Calu3 (cell line): ENCODE results near the gene ADAMTS7. TPM values are rescaled to one million over a fixed set of nuclear protein-coding genes. Genes with fewer than 3 reads are reported as not detected.
"Not testable (repeated sequence)": the region's sequence is repeated elsewhere in the genome, so short reads cannot be mapped to it uniquely, and the experiment has no call there.

Source experiments
- BruUV-seq: library from RNA; stranded (reverse); fragments of 400-500 nt; replicated peaks from 2 replicates; lab custom pipeline; 2021; lab: Mats Ljungman, UMichigan
- CTCF ChIA-PET: fragments of 300-600 bp; sonication (Branson Sonifier 250); formaldehyde crosslinking; loops from one replicate; lab custom pipeline; 2022; ENCODE audit warnings: antibody characterized with exemption; lab: Charles Lee
- DNase-seq: peaks from one replicate; pipeline ENCODE4 v3.0.0; 2022
- H3K27ac Mint-ChIP-seq: one replicate; pipeline ENCODE4 v1.8.0; 2022; ENCODE audit warnings: mixed read lengths; ENCODE audit not compliant: unreplicated experiment
- H3K27me3 Mint-ChIP-seq: one replicate; pipeline ENCODE4 v1.8.0; 2022; ENCODE audit warnings: mixed read lengths; ENCODE audit not compliant: unreplicated experiment
- H3K36me3 Mint-ChIP-seq: one replicate; pipeline ENCODE4 v1.8.0; 2022; ENCODE audit warnings: mild to moderate bottlenecking, moderate library complexity, mixed read lengths; ENCODE audit not compliant: insufficient read depth, unreplicated experiment
- H3K4me1 Mint-ChIP-seq: one replicate; pipeline ENCODE4 v1.8.0; 2022; ENCODE audit warnings: mild to moderate bottlenecking, low read depth, mixed read lengths; ENCODE audit not compliant: unreplicated experiment
- H3K4me3 Mint-ChIP-seq: one replicate; pipeline ENCODE4 v1.8.0; 2022; ENCODE audit warnings: mild to moderate bottlenecking, low read depth, moderate library complexity, mixed read lengths; ENCODE audit not compliant: unreplicated experiment
- H3K9me3 Mint-ChIP-seq: one replicate; pipeline ENCODE4 v1.8.0; 2022; ENCODE audit warnings: low read depth, mixed read lengths; ENCODE audit not compliant: unreplicated experiment
- intact Hi-C: fragments of 100-400 bp; cut with micrococcal nuclease; formaldehyde crosslinking; loops from one replicate; pipeline ENCODE4 v1.10.0; 2022; ENCODE audit not compliant: unreplicated experiment
- total RNA-seq: library from RNA; stranded (reverse); gene quantifications from 2 replicates; pipeline ENCODE4 v1.2.3, GENCODE V29; 2022
- TF ChIP-seq, protein P1 (sequence below): fragments of 200-600 bp; IDR thresholded peaks from one replicate; pipeline ENCODE4 v1.8.0; 2022; ENCODE audit warnings: antibody characterized with exemption; ENCODE audit not compliant: unreplicated experiment

The ADAMTS7 gene
- total RNA-seq, 1 experiment from 2014 or later: 1.4 TPM

DNA sequence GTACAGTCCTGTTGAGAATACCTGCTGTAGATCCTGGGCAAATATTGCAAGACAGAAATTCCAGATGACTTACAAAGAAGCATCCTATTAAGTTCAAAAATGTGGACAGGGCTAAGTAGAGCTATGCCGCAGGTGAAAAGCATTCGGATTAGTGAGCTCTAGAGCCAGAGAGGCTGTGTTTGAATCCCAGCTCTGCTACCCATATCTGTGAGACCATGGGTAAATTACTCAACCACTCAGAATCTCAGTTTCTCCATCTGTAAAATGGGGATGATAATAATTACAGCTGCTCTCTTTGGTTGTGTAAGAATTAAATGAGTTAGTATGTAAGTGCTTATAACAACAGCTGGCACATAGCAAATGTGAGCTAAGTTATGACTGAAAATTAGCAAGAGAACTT, 3.9 kb downstream of the ADAMTS7 start:
- peaks cover 15% of the 10 kb centered on the region for H3K36me3 Mint-ChIP-seq
- H3K4me3 Mint-ChIP-seq: no peak overlapping the region
- intact Hi-C loops: no loop called here
- H3K9me3 Mint-ChIP-seq: no peaks in the 10 kb centered on the region
- DNase-seq: no peak
- no peak overlapping the region for H3K27ac Mint-ChIP-seq
- TF ChIP-seq, protein P1, sequence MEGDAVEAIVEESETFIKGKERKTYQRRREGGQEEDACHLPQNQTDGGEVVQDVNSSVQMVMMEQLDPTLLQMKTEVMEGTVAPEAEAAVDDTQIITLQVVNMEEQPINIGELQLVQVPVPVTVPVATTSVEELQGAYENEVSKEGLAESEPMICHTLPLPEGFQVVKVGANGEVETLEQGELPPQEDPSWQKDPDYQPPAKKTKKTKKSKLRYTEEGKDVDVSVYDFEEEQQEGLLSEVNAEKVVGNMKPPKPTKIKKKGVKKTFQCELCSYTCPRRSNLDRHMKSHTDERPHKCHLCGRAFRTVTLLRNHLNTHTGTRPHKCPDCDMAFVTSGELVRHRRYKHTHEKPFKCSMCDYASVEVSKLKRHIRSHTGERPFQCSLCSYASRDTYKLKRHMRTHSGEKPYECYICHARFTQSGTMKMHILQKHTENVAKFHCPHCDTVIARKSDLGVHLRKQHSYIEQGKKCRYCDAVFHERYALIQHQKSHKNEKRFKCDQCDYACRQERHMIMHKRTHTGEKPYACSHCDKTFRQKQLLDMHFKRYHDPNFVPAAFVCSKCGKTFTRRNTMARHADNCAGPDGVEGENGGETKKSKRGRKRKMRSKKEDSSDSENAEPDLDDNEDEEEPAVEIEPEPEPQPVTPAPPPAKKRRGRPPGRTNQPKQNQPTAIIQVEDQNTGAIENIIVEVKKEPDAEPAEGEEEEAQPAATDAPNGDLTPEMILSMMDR: no peak
- CTCF ChIA-PET: interaction anchor here (0.6 kb wide), 2 partner anchors 67 to 765 kb away, joined by 3 read pairs; no protein-coding TSS in a partner anchor
- peaks cover 13% of the 10 kb centered on the region for H3K4me1 Mint-ChIP-seq
- no TSS peak for BruUV-seq
- H3K27me3 Mint-ChIP-seq: peaks cover 47% of the 10 kb centered on the region

DNA sequence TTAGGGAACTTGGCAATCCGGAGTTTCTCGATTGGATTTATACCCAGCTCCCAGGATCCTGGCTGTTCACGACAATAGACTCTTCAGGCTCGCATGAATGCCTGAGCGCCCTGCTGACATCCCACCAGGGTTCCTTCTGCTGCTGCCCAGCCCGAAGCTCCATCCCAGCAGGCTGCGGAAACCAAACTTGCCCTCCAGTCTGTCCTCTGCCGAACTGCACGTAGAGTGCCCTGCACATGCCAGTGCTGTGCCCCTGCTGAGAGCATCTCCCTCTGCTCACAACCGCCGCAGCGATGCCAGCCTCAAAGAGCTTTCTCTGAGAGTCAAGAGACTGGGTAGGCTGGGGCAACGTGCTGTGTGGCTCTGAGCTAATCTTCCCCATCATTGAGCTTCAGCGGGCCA, 6.9 kb downstream of the ADAMTS7 start:
- intact Hi-C loops: no loop called here
- H3K27me3 Mint-ChIP-seq: peaks cover 23% of the 10 kb centered on the region
- H3K4me3 Mint-ChIP-seq: no peak overlapping the region
- no peak for DNase-seq
- H3K27ac Mint-ChIP-seq: no peak overlapping the region
- CTCF ChIA-PET: no interaction called here
- H3K36me3 Mint-ChIP-seq: no peaks in the 10 kb centered on the region
- TF ChIP-seq, protein P1: no peak
- BruUV-seq: no TSS peak
- H3K4me1 Mint-ChIP-seq: no peaks in the 10 kb centered on the region
- no peaks in the 10 kb centered on the region for H3K9me3 Mint-ChIP-seq

DNA sequence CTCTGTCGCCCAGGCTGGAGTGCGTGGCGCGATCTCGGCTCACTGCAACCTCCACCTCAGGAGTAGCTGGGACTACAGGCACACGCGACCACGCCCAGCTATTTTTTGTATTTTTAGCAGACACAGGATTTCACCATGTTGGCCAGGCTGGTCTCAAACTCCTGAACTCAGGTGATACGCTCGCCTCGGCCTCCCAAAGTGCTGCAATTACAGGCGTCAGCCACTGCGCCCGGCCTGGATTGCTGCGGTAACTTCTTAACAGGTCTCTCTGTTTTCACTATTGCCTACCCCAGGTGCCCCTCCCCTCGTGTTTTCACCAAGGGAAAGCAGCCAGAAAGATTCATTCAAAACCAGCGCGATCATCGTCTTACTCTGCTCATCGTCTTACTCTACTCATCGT, 10.5 kb downstream of the ADAMTS7 start:
- no peak overlapping the region for H3K27ac Mint-ChIP-seq
- CTCF ChIA-PET: no interaction called here
- H3K36me3 Mint-ChIP-seq: no peaks in the 10 kb centered on the region
- no peak overlapping the region for H3K4me3 Mint-ChIP-seq
- no peaks in the 10 kb centered on the region for H3K4me1 Mint-ChIP-seq
- intact Hi-C loops: no loop called here
- H3K9me3 Mint-ChIP-seq: no peaks in the 10 kb centered on the region
- H3K27me3 Mint-ChIP-seq: peaks cover 22% of the 10 kb centered on the region
- BruUV-seq: no TSS peak
- DNase-seq: no peak
- TF ChIP-seq, protein P1: no peak

DNA sequence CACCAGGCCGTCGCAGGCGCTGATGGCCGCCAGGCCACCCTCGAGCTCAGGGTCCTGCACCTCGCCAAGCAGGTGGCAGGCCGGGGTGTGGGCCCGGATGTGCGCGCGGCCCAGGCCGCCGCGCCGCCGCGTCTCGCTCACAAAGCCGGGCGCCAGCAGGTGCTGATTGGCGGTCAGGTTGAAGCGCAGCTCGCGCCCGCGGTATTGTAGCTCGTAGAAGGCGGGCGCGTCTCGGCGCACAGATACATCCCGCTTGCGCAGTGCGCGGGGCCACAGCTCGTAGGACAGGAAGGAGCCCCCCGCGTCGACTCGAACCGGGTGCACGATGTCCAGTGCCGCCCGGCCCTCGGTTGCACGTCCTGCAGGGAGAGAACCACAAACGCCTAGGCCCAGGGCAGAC, 11.1 kb downstream of the ADAMTS7 start:
- DNase-seq: no peak
- H3K36me3 Mint-ChIP-seq: no peaks in the 10 kb centered on the region
- intact Hi-C loops: no loop called here
- CTCF ChIA-PET: no interaction called here
- no TSS peak for BruUV-seq
- no peaks in the 10 kb centered on the region for H3K4me1 Mint-ChIP-seq
- TF ChIP-seq, protein P1: no peak
- no peaks in the 10 kb centered on the region for H3K9me3 Mint-ChIP-seq
- H3K27ac Mint-ChIP-seq: no peak overlapping the region
- no peak overlapping the region for H3K4me3 Mint-ChIP-seq
- peaks cover 21% of the 10 kb centered on the region for H3K27me3 Mint-ChIP-seq

DNA sequence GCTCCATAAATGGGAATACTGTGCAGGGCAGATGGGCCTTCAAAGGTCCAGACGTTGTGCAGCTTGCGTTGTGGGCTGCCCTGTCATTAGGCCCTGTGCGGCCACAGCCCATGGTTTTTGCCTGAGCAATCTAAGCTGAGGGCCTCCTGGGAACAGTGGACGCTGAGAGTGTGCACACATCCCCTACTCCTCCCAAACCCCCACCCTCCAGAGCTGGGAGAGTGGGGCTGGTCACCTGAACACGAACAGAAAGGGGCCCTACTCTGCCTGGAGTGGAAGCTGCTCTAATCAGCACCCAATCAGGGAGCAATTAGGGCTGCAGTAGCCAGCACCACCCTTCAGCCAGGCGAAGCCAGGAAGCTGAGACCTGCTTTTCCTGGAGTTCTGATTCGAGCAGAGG, 12.2 kb downstream of the ADAMTS7 start:
- H3K36me3 Mint-ChIP-seq, intact Hi-C loops, CTCF ChIA-PET, H3K9me3 Mint-ChIP-seq, DNase-seq, BruUV-seq, H3K27ac Mint-ChIP-seq, H3K4me1 Mint-ChIP-seq, H3K4me3 Mint-ChIP-seq: not testable (repeated sequence)
- peaks cover 11% of the 10 kb centered on the region for H3K27me3 Mint-ChIP-seq

DNA sequence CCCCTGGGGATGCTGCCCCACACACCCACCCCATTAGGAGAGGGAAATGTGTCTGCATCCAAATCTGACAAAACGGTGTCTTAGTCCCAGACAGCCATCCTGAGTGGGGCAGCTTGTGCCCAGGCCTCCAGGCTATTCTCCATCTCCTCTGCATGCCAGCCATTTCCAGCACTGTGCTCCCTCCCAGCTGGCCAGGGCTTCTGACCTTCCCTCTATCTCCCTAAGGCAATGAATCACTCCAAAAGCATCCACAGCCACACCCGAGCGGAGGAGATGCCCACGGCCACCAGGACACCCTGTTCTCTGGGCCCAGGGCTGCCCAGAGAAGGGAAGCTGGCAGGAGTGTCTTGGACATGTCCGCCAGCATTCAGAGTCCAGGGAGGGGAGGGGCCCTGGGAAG, 12.9 kb downstream of the ADAMTS7 start:
- BruUV-seq, intact Hi-C loops, DNase-seq, H3K4me1 Mint-ChIP-seq, H3K9me3 Mint-ChIP-seq, H3K36me3 Mint-ChIP-seq, H3K4me3 Mint-ChIP-seq, CTCF ChIA-PET, H3K27ac Mint-ChIP-seq: not testable (repeated sequence)
- H3K27me3 Mint-ChIP-seq: peaks cover 16% of the 10 kb centered on the region
